ENCODE measurements around the gene NAV1.
A peak's percentile ranks its signal among the peaks of the same experiment; 100 is the strongest.

NAV1 gene

GRCh38 chr1:201502511-201502857, 36.4 kb upstream of the NAV1 start:
- no peak for DNase-seq

- peak in 2 of 56 donors; percentile 28 to 31 for DNase-seq
Measured at GRCh38 chr1:201503397-201504176, 35.3 kb upstream of the NAV1 start.

- no peak for DNase-seq
Measured at GRCh38 chr1:201504179-201504631, 34.7 kb upstream of the NAV1 start.

- no peak for DNase-seq
Measured at GRCh38 chr1:201504799-201505502, 34.0 kb upstream of the NAV1 start.

DNA sequence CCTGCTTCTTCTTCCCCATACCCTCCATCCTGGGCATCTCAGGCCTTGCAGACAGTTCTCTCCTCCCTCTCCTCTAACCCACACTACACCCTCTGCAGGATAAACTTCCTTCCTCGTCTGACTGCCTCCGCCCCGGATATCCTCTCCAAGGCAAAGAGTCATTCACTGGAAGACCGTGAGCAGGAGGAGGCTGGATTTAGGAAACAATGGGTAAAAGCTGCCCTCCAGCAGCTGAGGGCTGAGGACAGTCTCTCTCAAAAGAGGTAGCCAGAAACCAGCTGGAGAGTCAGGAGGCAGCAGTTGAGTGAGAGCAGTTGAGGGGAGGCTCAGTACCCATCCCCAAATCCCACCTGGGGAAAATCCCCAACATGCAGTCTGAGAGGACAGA, 33.4 kb upstream of the NAV1 start:
- DNase-seq, result no peak

DNA sequence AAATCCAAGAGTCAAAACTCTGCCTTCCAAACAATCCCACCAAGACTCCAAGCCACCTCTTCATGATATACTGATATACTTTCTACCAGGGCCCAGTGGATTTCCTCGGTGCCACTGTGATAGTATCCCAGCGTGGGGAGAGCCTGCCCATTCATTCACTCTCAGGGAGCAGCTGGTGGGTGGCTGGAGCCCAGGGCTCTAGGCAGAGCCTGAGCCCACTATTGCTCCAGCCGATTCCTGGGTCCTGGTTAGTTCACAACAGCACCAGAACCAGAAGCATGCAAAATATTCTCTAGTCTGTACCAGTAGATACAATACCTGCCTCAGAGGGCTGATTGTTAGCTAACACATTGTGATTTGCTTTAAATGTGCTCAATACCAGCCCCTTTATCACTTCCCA, 32.8 kb upstream of the NAV1 start:
- peak in 11 of 56 donors; percentile 22 to 67 (median 43) for DNase-seq

DNA sequence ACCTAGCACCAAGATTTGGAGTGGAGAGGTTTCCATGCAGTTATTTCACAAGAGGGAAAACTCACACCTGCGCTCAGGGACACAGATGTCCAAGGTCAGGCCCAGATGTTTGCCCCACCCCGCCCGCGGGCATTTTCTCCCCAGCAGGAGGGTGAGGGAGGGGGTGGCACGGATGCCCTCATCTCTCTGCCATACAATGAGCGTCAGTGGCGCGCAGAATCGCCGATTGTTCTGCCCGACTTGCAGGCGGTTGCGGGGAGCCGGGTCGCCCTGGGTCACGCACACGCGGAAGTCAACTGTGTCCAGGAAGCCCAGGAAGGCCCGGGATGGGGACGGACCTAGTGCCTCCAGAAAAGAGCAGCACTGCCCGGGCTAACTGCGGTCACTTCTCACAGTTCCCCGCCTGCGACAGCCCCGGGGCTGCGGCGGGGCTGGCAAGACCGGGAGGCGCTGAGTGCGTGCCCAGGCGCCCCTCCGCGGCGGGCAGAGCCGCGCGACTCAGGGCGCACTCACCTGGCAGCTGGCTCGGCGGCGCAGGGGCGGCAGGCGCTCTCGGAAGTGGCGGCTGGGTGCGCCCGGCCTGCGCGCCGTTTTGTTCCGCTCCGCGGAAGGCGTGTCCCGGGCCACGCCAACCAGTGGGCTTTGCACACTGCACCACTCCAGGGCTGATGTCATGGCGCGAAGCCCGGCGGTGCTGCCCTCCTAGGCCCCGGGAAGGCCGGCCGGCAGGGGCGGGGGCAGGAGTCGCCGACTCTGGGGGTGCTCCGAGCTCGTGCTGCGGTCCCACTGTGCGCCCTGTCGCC, 32.2 kb upstream of the NAV1 start, which contains the start of gene CSRP1:
TSS of gene CSRP1 (minus strand) at position 567 of the 803 bp plus-strand sequence. CDS start 10,820 bp downstream, outside the sequence.
- peak in 53 of 56 donors; percentile 56 to 94 (median 84) for DNase-seq

DNA sequence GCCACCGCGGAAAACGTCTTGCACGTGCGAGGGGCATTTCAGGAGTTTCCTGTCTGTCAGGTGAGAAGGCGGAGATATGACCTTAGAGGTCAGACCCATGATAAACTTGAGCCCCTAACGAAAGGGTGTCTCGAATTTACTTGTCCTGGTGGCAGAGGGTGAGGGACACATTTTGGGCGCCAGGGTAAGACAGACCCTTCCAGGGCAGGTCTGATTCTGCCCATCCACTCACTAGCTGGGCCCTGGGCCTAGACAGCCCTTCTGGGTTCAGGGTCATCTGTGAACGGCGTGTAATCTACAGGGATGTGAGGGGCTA, 31.6 kb upstream of the NAV1 start:
- no peak for DNase-seq

- DNase-seq, result no peak
Measured at GRCh38 chr1:201508809-201509208, 30.1 kb upstream of the NAV1 start.

- DNase-seq, result no peak
Measured at GRCh38 chr1:201509601-201510374, 29.1 kb upstream of the NAV1 start.

DNA sequence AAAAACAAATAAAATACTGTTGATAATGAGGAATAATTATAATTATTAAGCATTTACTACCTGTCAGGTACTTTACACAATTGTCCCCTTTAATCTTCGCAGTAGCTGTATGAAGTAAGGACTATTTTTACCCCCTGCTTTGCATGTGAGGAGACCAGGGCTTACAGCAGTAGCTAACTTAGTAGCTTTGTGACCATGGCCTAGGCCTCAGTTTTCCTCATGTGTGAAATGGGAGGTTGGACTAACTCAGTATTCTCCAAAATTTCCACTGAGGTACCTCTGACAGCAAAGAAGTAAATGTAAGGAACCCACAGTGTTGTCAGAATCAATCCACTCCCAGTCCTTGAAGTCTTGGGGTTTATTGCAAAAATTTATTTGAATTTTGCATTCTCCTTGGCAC, 28.2 kb upstream of the NAV1 start:
- DNase-seq, result no peak

DNA sequence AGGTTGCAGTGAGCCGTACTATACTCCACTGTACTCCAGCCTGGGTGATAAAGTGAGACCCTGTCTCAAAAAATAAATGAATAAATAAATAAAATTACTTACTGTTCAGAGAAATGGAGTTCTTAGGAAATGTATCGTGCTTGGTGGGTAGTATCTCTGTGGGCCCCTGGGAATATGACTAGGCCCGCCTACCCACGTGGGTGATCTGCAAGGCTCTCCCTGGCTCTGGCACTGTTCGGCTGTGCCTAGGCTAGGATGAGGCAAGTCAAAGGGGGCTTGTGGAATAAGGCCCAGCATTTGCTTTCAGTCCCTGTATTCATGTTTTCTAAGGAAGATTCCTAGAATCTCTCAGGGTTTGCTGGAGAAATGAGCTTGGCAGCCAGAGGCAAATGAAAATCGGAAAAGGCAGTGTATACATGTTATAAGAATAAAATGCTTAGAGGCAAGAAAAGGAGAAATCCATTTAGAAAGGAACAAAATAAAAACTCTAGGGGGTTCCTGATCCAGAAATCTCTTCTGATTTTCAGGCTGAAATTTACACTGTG, 27.5 kb upstream of the NAV1 start:
- no peak for DNase-seq

- peak in 47 of 56 donors; percentile 30 to 79 (median 61) for DNase-seq
Measured at GRCh38 chr1:201511941-201512539, 26.9 kb upstream of the NAV1 start.

DNA sequence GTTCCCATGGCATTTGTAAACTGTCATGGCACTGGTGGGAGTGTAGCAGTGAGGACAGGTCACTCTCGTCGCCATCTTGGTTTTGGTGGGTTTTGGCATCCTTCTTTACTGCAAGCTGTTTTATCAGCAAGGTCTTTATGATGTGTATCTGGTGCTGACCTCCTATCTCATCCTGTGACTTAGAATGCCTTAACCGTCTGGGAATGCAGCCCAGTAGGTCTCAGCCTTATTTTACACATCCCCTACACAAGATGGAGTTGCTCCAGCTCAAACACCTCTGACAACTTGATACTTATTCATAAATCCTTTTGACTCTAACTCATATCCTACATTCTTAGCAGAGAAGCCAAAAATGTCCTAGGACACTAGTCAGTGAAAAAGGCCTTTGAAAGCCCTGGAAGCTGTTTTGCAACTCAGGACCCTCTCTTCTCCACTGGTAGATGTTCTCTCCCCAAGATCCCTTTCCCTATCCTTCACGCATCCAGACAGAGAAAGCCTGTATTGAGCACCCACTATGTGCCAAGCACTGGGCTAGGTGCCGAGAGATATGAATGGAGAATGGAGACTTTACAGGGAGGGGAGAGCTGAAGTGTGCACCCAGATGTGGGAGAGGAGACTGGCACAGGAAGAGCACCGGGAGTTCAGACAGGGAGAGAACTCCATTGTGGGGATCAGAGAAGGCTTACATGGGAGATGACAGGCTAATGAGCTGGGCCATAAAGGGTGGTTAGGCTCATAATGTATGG, 25.3 kb upstream of the NAV1 start:
- peak in 4 of 56 donors; percentile 21 to 34 (median 28) for DNase-seq

DNA sequence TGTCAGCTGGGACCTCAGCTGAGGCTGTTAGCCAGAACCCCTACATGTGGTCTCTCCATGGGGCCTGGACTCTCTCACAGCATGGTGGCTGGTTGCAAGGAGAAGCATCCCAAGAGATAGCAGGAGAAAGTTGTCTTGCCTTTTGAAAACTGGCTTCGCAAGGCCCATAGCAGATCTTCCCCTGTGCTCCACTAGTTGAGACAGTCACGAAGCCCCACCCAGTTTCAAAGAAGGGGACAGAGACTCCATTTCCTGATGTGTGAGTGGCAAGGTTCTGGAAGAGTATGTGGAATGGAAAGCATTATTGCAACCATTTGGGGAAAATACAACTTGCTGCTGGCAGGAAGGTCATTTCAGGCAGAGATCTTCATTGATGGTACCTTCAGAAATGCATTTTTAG, 24.5 kb upstream of the NAV1 start:
- DNase-seq, result no peak

- no peak for DNase-seq
Measured at GRCh38 chr1:201515062-201515750, 23.7 kb upstream of the NAV1 start.

DNA sequence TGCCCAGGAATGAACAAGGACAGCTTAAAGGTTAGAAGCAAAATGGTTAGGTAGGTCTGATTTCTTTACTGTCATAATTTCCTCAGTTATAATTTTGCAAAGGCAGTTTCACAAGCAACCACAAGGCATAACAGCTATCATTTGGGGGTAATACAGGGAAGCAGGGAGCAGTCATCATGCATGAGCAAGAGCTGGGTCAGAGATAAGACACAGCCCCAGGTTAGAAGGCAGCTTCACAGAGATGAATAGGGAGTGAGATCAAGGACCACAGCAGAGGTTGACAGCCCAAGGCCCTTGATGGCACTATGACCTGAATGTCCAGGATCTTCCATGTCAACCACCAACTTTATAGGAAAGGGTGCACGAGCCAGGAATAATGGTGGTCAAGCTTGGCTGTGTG, 23.0 kb upstream of the NAV1 start:
- no peak for DNase-seq

DNA sequence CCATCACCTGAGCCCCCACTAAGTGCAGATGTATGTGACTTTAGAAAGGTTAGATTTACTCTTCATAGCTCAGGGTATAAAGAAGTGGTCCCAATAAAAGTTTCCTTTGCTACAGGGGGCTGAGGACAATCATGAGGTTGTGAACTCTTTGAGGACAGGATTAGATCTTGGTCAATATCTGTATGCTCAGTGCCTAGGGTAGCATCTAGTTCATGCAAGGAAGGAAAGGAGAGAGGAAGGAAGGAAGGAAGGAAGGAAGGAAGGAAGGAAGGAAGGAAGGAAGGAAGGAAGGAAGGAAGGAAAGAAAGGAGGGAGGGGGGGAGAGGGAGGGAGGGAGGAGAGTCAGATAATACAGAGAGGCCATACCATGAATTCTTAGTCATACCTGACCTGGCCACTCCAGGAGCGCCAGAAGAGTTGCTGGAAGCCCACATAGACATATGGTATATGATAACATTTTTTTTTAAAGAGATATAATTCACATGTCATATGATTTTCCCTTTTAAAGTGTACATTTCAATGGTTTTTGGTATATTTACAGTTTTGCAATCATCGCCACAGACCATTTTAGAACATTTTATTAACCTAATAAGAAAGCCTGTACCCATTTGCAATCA, 22.3 kb upstream of the NAV1 start:
- no peak for DNase-seq

DNA sequence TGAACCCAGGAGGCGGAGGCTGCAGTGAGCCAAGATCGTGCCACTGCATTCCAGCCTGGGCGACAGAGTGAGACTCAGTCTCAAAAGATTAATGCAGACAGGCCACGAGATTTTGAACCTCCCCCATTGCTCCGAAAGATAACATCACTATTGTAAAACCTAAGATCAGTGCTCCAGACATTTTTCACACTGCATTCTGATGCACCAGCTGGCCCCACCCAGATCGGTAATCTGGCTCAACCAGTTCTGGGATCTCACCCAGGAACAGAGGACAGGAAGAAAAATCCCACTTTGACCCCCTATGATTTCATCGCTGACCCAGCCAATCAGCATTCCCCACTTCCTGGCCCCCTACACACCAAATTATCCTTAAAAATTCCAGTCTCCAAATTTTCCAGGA, 21.3 kb upstream of the NAV1 start:
- no peak for DNase-seq

Data from nucleus accumbens (tissue), 56 donors.